ENCODE measurements around the gene KTN1.

Gene KTN1

GRCh38 chr14:55721353-55721752, 141.3 kb downstream of the KTN1 start:
- ATAC-seq = no peak

- ATAC-seq = no peak
Observed at GRCh38 chr14:55722054-55722453, 142.0 kb downstream of the KTN1 start.

GRCh38 chr14:55724736-55725135, 144.7 kb downstream of the KTN1 start:
- ATAC-seq = no peak

GRCh38 chr14:55730592-55731310, 150.7 kb downstream of the KTN1 start:
- ATAC-seq = no peak

GRCh38 chr14:55731311-55731872, 151.4 kb downstream of the KTN1 start:
- no peak for ATAC-seq

GRCh38 chr14:55731881-55732498, 152.0 kb downstream of the KTN1 start:
- ATAC-seq = no peak

GRCh38 chr14:55733599-55733998, 153.6 kb downstream of the KTN1 start:
- ATAC-seq = no peak
